ENCODE data around the gene N4BP3.

The N4BP3 gene

GRCh38 chr5:178143246-178143645 is 29.9 kb downstream of the N4BP3 start:
- no peak for TF ChIP-seq CTCF (IDR thresholded peaks at IDR 0.05; ENCODE audit: control extremely low read depth, extremely low read depth, low read depth, missing control alignments)
- DNase-seq (ENCODE audit: extremely low spot score) = no peak
- POLR2A ChIA-PET = no interaction called here
- CTCF ChIA-PET = interaction anchor here (0.9 to 10.0 kb wide), 6 partner anchors 10 to 69 kb away, joined by 3 to 155 read pairs (median 4); partner anchors contain the start of gene NHP2

GRCh38 chr5:178143901-178144300 is 30.6 kb downstream of the N4BP3 start:
- no peak for TF ChIP-seq CTCF (IDR thresholded peaks at IDR 0.05; ENCODE audit: control extremely low read depth, extremely low read depth, low read depth, missing control alignments)
- ChIA-PET CTCF (interaction anchor here (0.9 to 10.0 kb wide), 8 partner anchors 8 to 69 kb away, joined by 3 to 155 read pairs (median 4); partner anchors contain the start of gene NHP2), POLR2A (interaction anchor here (0.7 kb wide), 1 partner anchor 1714 kb away, joined by 3 read pairs; the partner anchor contains the start of gene MRNIP)
- DNase-seq (ENCODE audit: extremely low spot score) = no peak

- DNase-seq (ENCODE audit: extremely low spot score) = peak; percentile 82
- CTCF ChIA-PET = interaction anchor here (0.9 to 10.0 kb wide), 14 partner anchors 10 to 72 kb away, joined by 3 to 155 read pairs (median 4); partner anchors contain the start of gene RMND5B
- peak; percentile 91 for TF ChIP-seq CTCF (IDR thresholded peaks at IDR 0.05; ENCODE audit: control extremely low read depth, extremely low read depth, low read depth, missing control alignments)
- POLR2A ChIA-PET = interaction anchor here (0.7 kb wide), 1 partner anchor 22 kb away, joined by 3 read pairs; no protein-coding TSS in a partner anchor
These were observed 32.9 kb downstream of the N4BP3 start for GRCh38 chr5:178145965-178146820.

- ChIA-PET CTCF (interaction anchor here (1.2 to 10.0 kb wide), 5 partner anchors 12 to 73 kb away, joined by 3 to 155 read pairs (median 42); no protein-coding TSS in a partner anchor), POLR2A (no interaction called here)
- no peak for TF ChIP-seq CTCF (IDR thresholded peaks at IDR 0.05; ENCODE audit: control extremely low read depth, extremely low read depth, low read depth, missing control alignments)
- DNase-seq (ENCODE audit: extremely low spot score) = no peak
These were observed 34.1 kb downstream of the N4BP3 start for GRCh38 chr5:178147406-178147805.

- no peak for DNase-seq (ENCODE audit: extremely low spot score)
- TF ChIP-seq CTCF (IDR thresholded peaks at IDR 0.05; ENCODE audit: control extremely low read depth, extremely low read depth, low read depth, missing control alignments) = no peak
- CTCF ChIA-PET = interaction anchor here (1.0 to 10.0 kb wide), 6 partner anchors 14 to 75 kb away, joined by 3 to 155 read pairs (median 13); no protein-coding TSS in a partner anchor
- POLR2A ChIA-PET = no interaction called here
These were observed 36.0 kb downstream of the N4BP3 start for GRCh38 chr5:178149199-178149932.

Measured in GM10248 (cell line).